Fibroblast of skin of left biceps (primary cell): ENCODE results near the gene SLC22A6.
"Not testable (repeated sequence)": the region's sequence is repeated elsewhere in the genome, so short reads cannot be mapped to it uniquely, and the experiment has no call there.

Experiments used
- DNase-seq, 2 experiments: peaks; one replicate each; pipeline ENCODE4 v3.0.0-alpha.2; 2013; ENCODE audit warnings: low read depth in 2 of 2

SLC22A6 gene

DNA sequence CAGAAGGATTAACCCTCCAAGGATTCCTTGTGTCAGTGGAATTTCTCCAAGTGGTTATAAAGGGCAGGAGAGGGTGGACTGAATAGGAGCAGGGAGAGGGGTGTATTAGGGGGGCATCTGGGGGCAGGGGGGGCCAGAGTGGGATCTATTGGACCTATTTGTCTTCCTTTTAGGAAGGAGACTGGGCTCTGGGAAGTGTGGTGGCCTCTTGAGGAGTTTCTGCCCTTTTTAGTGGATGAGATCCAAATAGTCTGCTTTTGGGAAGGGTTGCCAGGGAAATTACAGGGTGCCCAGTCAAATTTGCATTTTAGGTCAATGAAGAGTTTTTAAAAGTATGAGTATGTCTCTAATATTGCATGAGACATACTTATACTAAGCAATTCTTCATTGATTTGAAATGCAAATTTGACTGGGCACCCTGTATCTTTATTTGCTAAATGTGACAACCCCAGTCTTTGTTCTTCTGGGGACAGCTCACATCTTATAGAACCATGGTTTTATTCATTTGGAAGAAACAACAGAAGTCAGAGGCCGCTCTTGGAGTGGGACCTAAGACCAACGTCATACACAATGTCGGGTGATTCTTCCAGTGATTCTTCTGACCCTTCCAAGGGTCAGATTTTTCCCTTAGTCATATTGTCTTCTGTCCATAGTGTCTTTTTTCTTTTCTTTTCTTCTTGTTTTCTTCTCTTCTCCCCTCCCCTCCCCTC is 429 bp upstream of the SLC22A6 start:
- DNase-seq, result no peak

GRCh38 chr11:62983536-62984199 is 1.1 kb downstream of the SLC22A6 start:
- DNase-seq, result no peak

GRCh38 chr11:62981743-62982142 is 3.0 kb downstream of the SLC22A6 start:
- no peak for DNase-seq

DNA sequence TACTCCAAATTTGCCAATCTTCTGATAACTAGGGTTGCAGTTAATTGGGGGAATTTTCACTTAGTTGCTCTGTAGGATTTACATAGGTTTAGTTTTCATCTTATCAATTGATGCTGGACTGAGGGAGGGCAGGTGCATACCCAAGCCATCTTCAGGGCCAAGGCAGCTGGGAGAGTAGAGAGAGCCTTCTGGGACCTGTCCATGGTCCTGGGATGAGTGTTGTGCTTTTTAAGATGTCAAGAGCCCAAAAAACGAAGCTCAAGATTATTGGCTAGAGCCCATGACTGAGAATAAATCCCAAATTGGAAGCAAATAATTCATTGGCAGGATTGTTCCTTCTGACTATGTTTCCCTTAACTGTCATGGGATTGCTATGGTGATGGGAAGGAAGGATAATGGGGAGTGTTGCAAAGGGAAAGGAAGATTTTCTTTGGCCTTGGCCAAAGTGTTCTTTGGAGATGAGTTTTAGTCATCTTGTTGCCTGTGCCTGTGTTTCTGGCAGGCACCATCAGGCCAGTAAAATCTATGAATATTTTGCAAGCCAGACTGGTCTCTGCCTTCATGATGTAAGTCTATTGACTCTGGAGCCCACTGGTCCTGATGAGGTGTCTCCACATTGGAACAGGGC is 4.5 kb downstream of the SLC22A6 start:
- no peak for DNase-seq

- no peak for DNase-seq
Observed at GRCh38 chr11:62976109-62976508, 8.7 kb downstream of the SLC22A6 start.

GRCh38 chr11:62974848-62975522 is 9.8 kb downstream of the SLC22A6 start:
- DNase-seq, result no peak

DNA sequence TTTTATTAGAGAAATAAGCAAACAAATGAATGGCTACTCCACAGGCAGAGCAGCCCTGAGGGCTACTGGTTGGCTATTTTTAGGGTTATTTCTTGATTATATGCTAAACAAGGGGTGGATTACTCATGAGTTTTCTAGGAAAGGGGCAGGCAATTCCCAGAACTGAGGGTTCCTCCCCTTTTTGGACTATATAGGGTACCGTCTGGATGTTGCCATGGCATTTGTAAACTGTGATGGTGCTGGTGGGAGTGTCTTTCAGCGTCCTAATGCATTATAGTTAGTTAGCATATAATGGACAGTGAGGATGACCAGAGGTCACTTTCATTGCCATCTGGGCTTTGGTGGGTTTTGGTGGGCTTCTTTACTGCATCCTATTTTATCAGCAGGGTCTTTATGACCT is 19.2 kb downstream of the SLC22A6 start:
- DNase-seq, result no peak

DNA sequence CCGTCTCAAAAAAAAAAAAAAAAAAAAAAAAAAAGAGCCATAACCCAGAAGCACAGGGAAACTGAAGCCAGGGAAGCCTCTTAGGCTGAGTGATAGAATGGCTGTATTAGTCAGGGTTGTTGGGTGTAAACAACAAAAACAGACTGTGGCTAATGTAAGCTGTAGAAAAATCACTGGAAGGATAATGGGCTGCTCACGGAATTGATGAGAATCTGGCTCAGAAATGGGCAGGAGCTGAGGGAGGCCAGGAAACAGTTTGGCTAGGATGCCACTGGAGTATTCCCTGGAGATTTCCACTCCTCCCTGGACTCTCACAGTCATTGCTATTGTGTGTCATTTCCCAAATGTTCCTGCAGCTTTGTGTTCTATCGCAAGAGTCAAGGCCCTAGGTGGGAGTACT is 22.4 kb downstream of the SLC22A6 start:
- no peak for DNase-seq

- no peak for DNase-seq
Observed at GRCh38 chr11:62961017-62961570, 23.7 kb downstream of the SLC22A6 start.

DNA sequence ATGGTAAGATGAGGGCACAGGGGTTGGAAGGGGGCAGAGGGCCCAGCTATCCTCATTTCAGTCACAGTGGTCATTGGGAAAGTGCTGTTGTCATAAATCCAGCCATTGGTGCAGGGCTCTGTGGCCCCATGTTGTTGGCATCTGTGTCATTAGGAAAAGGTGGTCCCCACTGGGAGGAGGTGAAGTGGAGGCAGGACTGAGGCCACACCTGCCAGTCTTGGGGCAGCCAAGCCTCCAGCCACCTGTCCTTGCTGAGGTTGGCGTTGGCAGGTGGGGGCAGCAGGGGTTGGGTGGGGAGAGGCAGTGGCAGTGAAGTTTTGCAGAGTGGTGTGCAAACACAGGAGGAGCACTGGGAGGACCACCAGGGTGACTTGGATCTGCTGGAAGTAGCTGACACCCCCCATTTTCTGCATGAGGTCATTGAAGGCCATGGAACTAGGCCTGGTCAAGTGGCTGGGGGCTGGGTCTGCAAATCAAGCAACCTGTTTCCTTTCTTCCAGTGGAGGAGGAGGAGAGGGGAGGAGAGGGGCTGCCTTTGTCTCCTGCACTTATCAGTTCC is 25.3 kb downstream of the SLC22A6 start:
- DNase-seq, result no peak

DNA sequence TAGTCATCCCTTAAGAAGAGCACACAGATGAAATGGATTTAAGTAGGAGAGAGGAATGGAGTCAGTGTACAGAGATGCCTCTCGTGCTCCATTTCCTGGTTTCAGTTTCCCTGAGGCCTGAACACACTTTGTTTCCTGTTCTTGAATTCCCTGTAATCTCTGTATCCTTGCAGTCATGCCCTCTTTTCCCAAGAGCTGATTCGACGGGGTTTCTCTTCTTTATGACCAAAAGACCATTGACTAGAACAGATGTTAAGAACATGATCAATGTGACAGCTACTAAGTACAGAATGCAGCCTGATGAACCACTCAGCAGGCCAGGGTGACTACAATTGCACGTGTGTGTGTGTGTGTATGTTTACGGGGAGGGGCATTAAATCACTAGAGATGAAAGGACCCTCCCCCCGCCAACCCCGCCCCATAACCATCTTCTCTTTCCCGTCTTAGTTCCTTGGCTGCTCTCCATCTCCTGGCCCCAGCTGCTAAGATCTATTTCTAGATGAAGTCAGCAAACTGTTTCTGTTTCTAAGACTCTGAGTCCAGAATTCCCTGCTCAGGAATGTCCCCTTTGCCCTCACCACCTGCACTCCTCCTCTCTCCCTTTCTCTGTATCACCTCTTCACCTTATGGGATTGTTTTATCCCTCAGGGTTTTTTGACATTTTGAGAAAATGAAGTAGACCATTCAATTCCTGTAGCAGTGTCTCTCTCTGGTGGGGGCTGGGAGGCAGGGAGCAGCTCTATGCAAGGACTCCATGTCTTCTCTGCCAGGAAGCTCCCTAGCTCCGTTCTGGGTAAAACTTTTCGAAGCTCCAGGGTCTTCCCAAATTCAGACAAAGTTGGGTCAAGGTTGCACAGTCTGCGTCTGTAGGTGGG is 26.0 kb downstream of the SLC22A6 start:
- DNase-seq, result peak; percentile 9 to 15

- DNase-seq, result no peak
Observed at GRCh38 chr11:62957147-62957546, 27.6 kb downstream of the SLC22A6 start.

GRCh38 chr11:62954478-62954877 is 30.3 kb downstream of the SLC22A6 start:
- no peak for DNase-seq

DNA sequence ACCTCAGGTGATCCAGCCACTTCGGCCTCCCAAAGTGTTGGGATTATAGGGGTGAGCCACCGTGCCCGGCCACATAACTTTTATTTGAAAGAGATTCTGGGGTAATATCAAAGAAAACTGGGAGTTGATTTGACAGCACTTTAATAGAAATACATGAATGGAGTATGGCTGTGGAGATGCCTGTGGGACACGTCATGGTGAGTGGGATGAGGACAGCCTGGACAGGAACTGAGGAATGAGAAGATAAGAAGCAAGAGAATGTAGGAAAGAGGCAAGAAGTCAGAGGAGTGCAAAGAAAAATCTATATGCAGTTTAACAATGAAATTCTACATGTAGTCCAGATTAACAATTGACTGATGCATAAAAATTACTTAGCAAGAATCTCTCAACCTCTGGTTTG is 31.0 kb downstream of the SLC22A6 start:
- DNase-seq, result no peak

DNA sequence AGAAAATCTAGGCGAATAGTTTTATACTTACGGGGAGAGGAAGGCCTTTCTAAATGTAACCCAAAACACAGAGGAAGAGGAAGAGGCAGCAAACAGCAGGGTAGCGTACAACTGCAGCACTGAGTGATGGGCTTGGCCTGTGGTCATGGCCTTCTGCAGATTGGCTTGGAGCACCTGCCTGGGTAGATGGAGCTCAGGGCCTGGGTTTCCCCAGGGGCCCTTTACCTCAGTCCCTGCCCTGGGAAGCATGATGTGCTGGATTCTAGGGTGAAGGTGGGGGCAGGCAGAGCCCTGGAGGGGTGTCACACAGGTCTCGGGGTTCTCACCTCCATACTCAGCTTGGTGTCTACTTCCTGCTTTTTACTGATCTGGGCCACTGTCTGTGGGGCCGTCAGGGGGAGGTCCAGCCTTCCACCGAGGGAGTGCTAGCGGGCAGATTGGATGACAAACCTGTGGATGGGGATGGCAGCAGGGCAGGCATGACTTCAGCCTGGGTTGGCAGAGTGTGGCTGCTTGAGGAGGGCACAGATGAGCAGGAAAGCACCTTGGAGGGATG is 35.9 kb downstream of the SLC22A6 start:
- DNase-seq, result no peak

GRCh38 chr11:62945538-62945937 is 39.2 kb downstream of the SLC22A6 start:
- DNase-seq, result not testable (repeated sequence)

GRCh38 chr11:62937528-62937927 is 47.2 kb downstream of the SLC22A6 start:
- DNase-seq, result not testable (repeated sequence)

GRCh38 chr11:62934496-62934785 is 50.3 kb downstream of the SLC22A6 start:
- no peak for DNase-seq

DNA sequence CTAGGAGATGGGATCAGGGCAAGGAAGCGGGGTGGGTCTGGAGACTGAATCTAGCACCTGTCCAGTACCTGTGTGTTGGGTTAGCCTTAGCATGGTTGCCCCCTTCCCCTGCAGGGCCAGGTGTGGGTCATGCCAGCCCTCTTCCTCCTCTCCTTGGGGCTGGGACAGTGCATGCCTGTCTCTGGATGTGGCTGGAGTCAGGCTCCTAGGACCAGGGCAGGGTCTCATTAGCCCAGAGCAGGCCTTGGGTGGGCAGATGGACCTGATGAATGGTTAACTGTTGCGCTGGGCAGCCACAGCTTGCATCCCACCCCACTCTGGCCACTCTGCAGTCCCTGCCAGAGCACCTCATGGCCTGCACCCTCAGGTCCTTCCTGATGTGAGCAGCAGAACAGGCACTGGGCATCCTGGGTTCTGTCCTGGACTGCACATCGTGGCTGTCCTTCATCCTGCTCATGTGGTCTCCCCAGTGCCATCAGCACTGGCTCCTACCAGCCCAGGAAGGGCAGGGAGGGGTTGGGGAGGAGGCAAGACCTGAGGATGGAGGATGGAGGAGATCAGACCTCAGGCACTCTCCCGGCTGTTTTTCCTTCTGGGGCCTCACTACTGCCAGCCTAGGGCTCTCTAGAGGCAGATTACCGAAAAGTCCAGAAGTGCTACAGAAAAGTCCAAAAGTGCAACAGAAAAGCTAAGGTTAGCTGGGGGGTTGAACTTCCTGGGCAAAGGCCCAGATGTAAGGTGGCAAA is 50.8 kb downstream of the SLC22A6 start:
- DNase-seq, result no peak

- DNase-seq, result no peak
Observed at GRCh38 chr11:62933285-62933684, 51.5 kb downstream of the SLC22A6 start.
